Metanephros (tissue), 2 donors: ENCODE data around the gene RETREG1. TPM values are rescaled to one million over a fixed set of nuclear protein-coding genes. Genes with fewer than 3 reads are reported as not detected.

ENCODE experiments used
- small RNA-seq: library from RNA; depleted of rRNA; stranded (forward); fragments of <200 nt; gene quantifications from one replicate; pipeline ENCODE3, GENCODE V24; 2014; ENCODE audit warnings: low replicate concordance
- total RNA-seq: library from RNA; depleted of rRNA; stranded (reverse); fragments of >200 nt; gene quantifications from one replicate; pipeline ENCODE4 v1.2.3, GENCODE V29; 2014

Gene RETREG1
- 41.3 TPM for total RNA-seq

DNA sequence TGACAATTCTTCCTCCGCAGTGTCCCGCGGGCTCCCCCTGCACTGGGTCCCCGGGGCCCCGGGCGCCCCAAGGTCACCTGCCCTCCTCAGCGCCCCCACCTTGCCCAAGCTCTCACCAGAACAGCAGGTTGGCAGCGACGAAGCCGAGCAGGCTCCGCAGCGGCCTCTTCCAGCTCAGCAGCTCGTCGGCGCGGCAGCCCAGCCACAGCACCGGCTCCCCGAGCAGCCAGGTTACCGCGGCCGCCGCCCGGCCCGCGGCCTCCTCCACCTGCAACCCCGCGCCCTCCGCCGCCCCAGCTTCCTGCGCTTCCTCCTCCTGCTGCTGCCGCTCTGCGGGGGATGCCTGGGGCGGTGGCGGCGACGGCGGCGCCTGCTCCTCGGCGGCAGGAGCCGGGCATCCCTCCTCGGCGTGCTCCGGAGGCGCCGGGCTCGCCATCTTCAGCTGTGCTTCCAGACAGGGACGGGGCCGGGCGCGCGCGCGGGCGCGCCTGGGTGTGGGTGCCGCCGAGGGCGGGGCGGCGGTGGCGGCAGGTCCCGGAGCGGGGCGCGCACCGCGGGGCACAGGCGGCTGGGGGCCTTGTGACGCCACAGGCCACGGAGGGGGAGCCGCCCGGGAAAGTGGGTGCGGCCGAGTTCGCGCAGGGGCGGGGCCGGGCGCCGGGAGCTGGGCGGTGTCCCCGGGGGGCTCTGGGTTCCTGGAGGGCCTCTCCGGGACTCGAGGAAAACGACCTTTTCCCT, at the start of gene RETREG1:
RETREG1 (minus strand) TSS at position 462 of the 738 bp plus-strand sequence; CDS start at position 436, 26 bp downstream.

GRCh38 chr5:16465544-16466432, 151.0 kb downstream of the RETREG1 start, which contains the start of gene ZNF622:
ZNF622 (minus strand) TSS chr5:16465800; CDS start chr5:16465665, 135 bp downstream.

Small RNA genes within 50 kb of the gene (small RNA-seq; reads per million reads assigned to genes)
- not detected for gene RF00019

Other genes starting within 250 kb of the RETREG1 start
- gene ZNF622, start 151.2 kb downstream of the RETREG1 start, total RNA-seq, result 14.5 TPM